Tibial artery (tissue), 4 donors: ENCODE data around the gene RAPGEFL1.

Source experiments
- DNase-seq, 2 donors: peaks; one replicate each; pipeline ENCODE4 v3.0.0-alpha.2; 2019
- H3K27ac ChIP-seq, 2 donors: fragments of 200-600 bp; sonication (generic) in 1 of 2; 1 replicate in 1 of 2; 2 replicates in 1 of 2; pipeline ENCODE4 v1.5.1; 2018 to 2019; ENCODE audit warnings: mild to moderate bottlenecking in 1 of 2
- H3K27me3 ChIP-seq, 2 donors: fragments of 200-600 bp; sonication (generic) in 1 of 2; one replicate each; pipeline versions ENCODE4 v1.5.1 to v1.6.0; 2016 to 2019
- H3K36me3 ChIP-seq, 3 donors: fragments of 200-600 bp; sonication (generic) in 2 of 3; one replicate each; pipeline ENCODE4 v1.5.1; 2016 to 2019; ENCODE audit warnings: mild to moderate bottlenecking in 2 of 3
- H3K4me1 ChIP-seq, 4 donors: fragments of 200-600 bp; sonication (generic) in 2 of 4; 1 replicate in 3 of 4; 2 replicates in 1 of 4; pipeline ENCODE4 v1.5.1; 2016 to 2019
- H3K4me3 ChIP-seq, 2 donors: fragments of 200-600 bp; sonication (generic) in 1 of 2; 1 replicate in 1 of 2; 2 replicates in 1 of 2; pipeline ENCODE4 v1.5.1; 2018 to 2019; ENCODE audit warnings: mild to moderate bottlenecking in 2 of 2
- H3K9me3 ChIP-seq, 3 donors: fragments of 200-600 bp; sonication (generic) in 1 of 3; one replicate each; pipeline ENCODE4 v1.5.1; 2016 to 2019
- CTCF ChIP-seq, 2 experiments: fragments of 200-600 bp in 1 of 2; fragments of 450-650 bp in 1 of 2; IDR thresholded peaks; one replicate each; pipeline ENCODE4 v1.5.1; 2017 to 2019; ENCODE audit warnings: antibody characterized with exemption in 2 of 2, mild to moderate bottlenecking in 1 of 2, moderate library complexity in 1 of 2
- intact Hi-C: fragments of 100-400 bp; cut with DNase I; formaldehyde crosslinking; loops from one replicate; pipeline ENCODE4 v1.15.0; 2023; ENCODE audit warnings: low total_unique reads

RAPGEFL1 gene

GRCh38 chr17:40188694-40189093 is 11.4 kb downstream of the RAPGEFL1 start:
- no peak for TF ChIP-seq CTCF (IDR thresholded peaks at IDR 0.05)
- intact Hi-C loops, result no loop called here
- no peaks in the 10 kb centered on the region for H3K27me3 ChIP-seq

GRCh38 chr17:40190197-40191021 is 13.1 kb downstream of the RAPGEFL1 start:
- H3K9me3 ChIP-seq, result no peaks in the 10 kb centered on the region
- peaks cover 0 to 14% (median 10%) of the 10 kb centered on the region in 4 donors for H3K4me1 ChIP-seq
- intact Hi-C loops, result loop anchor here (5.0 kb wide), 1 partner anchor 178 kb away; no protein-coding TSS in a partner anchor
- no peaks in the 10 kb centered on the region for H3K27me3 ChIP-seq
- no peak for DNase-seq
- peaks cover 0 to 11% (median 0%) of the 10 kb centered on the region in 3 donors for H3K36me3 ChIP-seq
- peak overlapping the region in 1 of 2 donors; percentile 66 for H3K27ac ChIP-seq
- peak in 1 of 2 experiments; percentile 14 for TF ChIP-seq CTCF (IDR thresholded peaks at IDR 0.05)
- H3K4me3 ChIP-seq, result peak overlapping the region in 1 of 2 donors; percentile 73

More at GRCh38 chr17:40188694-40189093, 11.4 kb downstream of the RAPGEFL1 start:
- Histone ChIP-seq H3K4me1 (peaks cover 0 to 14% (median 10%) of the 10 kb centered on the region in 4 donors), H3K4me3 (no peak overlapping the region), H3K9me3 (no peaks in the 10 kb centered on the region), H3K27ac (no peak overlapping the region), H3K36me3 (peaks cover 0 to 11% (median 0%) of the 10 kb centered on the region in 3 donors)
- no peak for DNase-seq

- H3K9me3 ChIP-seq, result no peaks in the 10 kb centered on the region
- no peaks in the 10 kb centered on the region for H3K27me3 ChIP-seq
- peak; percentile 57 to 66 for TF ChIP-seq CTCF (IDR thresholded peaks at IDR 0.05)
- H3K4me3 ChIP-seq, result peak overlapping the region; percentile 57 to 73
- peaks cover 0 to 11% (median 0%) of the 10 kb centered on the region in 3 donors for H3K36me3 ChIP-seq
- H3K4me1 ChIP-seq, result peaks cover 0 to 14% (median 10%) of the 10 kb centered on the region in 4 donors
- intact Hi-C loops, result loop anchor here (5.0 kb wide), 1 partner anchor 179 kb away; no protein-coding TSS in a partner anchor
- peak overlapping the region; percentile 66 to 68 for H3K27ac ChIP-seq
- DNase-seq, result peak; percentile 82 to 88
Observed at GRCh38 chr17:40191237-40192208, 14.3 kb downstream of the RAPGEFL1 start.

- H3K27ac ChIP-seq, result no peak overlapping the region
- no peak for DNase-seq
- H3K9me3 ChIP-seq, result no peaks in the 10 kb centered on the region
- intact Hi-C loops, result loop anchor here (5.0 kb wide), 1 partner anchor 181 kb away; no protein-coding TSS in a partner anchor
- no peak overlapping the region for H3K4me3 ChIP-seq
- H3K27me3 ChIP-seq, result peaks cover 0 to 8% of the 10 kb centered on the region in 2 donors
- H3K36me3 ChIP-seq, result peaks cover 0 to 11% (median 0%) of the 10 kb centered on the region in 3 donors
- peaks cover 0 to 14% (median 10%) of the 10 kb centered on the region in 4 donors for H3K4me1 ChIP-seq
- TF ChIP-seq CTCF (IDR thresholded peaks at IDR 0.05), result no peak
Observed at GRCh38 chr17:40192961-40193360, 15.7 kb downstream of the RAPGEFL1 start.

GRCh38 chr17:40194821-40195220 is 17.6 kb downstream of the RAPGEFL1 start:
- intact Hi-C loops, result loop anchor here (5.0 kb wide), 1 partner anchor 183 kb away; no protein-coding TSS in a partner anchor
- Histone ChIP-seq H3K4me1 (peaks cover 0 to 14% (median 10%) of the 10 kb centered on the region in 4 donors), H3K36me3 (no peaks in the 10 kb centered on the region), H3K9me3 (no peaks in the 10 kb centered on the region), H3K27me3 (peaks cover 0 to 10% of the 10 kb centered on the region in 2 donors), H3K4me3 (no peak overlapping the region), H3K27ac (no peak overlapping the region)
- no peak for TF ChIP-seq CTCF (IDR thresholded peaks at IDR 0.05)
- no peak for DNase-seq
